Right lobe of liver (tissue), 4 donors: ENCODE results near the gene CYYR1.

ENCODE experiments used
- POLR2A ChIP-seq: fragments of 450-650 bp; IDR thresholded peaks from one replicate; pipeline ENCODE4 v1.6.1; 2017; ENCODE audit warnings: antibody characterized with exemption, mild to moderate bottlenecking
- TF ChIP-seq, protein P1 (sequence below), 4 donors: fragments of 200-600 bp in 3 of 4; fragments of 450-650 bp in 1 of 4; IDR thresholded peaks; one replicate each; pipeline versions ENCODE4 v1.5.1 to v1.8.0; 2016 to 2022; ENCODE audit warnings: antibody characterized with exemption in 4 of 4, mild to moderate bottlenecking in 2 of 4
- donor health status: DM: no; HTN: no; CAD: no.
- donor health status: DM: no; HTN: no; CAD: no.
- donor health status: DM: no; HTN: yes; CAD: no.

DNA sequence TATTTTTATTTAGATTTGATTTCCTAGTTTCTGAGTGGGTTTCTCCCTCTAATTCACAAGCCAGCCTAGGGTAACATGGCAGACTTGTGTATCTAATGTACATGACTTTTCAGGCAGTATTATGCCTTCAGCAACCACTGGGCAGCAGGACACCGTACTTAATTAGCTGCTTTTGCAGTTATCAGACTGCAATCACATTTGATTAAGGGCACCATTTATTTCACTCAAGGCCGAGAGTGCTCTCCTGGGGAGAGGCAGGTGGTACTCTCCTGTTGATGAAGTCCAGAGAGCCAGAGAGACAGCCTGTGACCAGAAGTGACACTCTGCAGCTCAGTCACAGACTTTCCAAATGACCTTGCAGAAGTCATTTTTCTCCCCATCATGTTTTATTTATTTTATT lies 18.7 kb downstream of the CYYR1 start:
- TF ChIP-seq, protein P1, sequence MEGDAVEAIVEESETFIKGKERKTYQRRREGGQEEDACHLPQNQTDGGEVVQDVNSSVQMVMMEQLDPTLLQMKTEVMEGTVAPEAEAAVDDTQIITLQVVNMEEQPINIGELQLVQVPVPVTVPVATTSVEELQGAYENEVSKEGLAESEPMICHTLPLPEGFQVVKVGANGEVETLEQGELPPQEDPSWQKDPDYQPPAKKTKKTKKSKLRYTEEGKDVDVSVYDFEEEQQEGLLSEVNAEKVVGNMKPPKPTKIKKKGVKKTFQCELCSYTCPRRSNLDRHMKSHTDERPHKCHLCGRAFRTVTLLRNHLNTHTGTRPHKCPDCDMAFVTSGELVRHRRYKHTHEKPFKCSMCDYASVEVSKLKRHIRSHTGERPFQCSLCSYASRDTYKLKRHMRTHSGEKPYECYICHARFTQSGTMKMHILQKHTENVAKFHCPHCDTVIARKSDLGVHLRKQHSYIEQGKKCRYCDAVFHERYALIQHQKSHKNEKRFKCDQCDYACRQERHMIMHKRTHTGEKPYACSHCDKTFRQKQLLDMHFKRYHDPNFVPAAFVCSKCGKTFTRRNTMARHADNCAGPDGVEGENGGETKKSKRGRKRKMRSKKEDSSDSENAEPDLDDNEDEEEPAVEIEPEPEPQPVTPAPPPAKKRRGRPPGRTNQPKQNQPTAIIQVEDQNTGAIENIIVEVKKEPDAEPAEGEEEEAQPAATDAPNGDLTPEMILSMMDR (IDR thresholded peaks at IDR 0.05): no peak
- TF ChIP-seq POLR2A: no peak
